ENCODE results near the gene ZNF799. TPM values are rescaled to one million over a fixed set of nuclear protein-coding genes. Genes with fewer than 3 reads are reported as not detected.
"Not testable (repeated sequence)": the region's sequence is repeated elsewhere in the genome, so short reads cannot be mapped to it uniquely, and the experiment has no call there.

ZNF799 gene
- total RNA-seq, 1 experiment from 2014 or later: 8.0 TPM

DNA sequence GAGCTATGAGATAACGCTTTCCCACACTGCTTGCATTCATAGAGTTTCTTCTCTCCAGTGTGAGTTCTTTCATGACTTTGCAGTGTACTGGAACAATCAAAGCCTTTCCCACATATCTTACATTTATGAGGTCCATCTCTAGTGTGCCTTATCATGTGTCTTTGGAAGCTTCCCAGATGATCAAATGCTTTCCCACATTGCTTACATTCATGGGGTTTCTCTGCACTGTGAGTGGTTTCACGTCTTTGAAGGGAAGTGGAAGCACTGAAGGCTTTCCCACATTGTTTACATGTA is 20.7 kb downstream of the ZNF799 start:
- DNase-seq: no peak
- Histone ChIP-seq H3K4me1 (no peaks in the 10 kb centered on the region), H3K36me3 (no peaks in the 10 kb centered on the region), H3K9me3 (replicated peaks) (peaks cover 18% of the 10 kb centered on the region), H3K27me3 (no peaks in the 10 kb centered on the region), H3K27ac (no peak overlapping the region), H3K4me3 (no peak overlapping the region)

GRCh38 chr19:12379732-12380443 is 21.2 kb downstream of the ZNF799 start:
- H3K36me3 ChIP-seq: no peaks in the 10 kb centered on the region
- no peak overlapping the region for H3K4me3 ChIP-seq
- H3K9me3 ChIP-seq (replicated peaks): peaks cover 18% of the 10 kb centered on the region
- no peaks in the 10 kb centered on the region for H3K4me1 ChIP-seq
- no peak overlapping the region for H3K27ac ChIP-seq
- DNase-seq: no peak
- no peaks in the 10 kb centered on the region for H3K27me3 ChIP-seq

GRCh38 chr19:12374026-12374425 is 27.0 kb downstream of the ZNF799 start:
- H3K9me3 ChIP-seq (replicated peaks): peaks cover 9% of the 10 kb centered on the region
- no peak for DNase-seq
- H3K36me3 ChIP-seq: no peaks in the 10 kb centered on the region
- H3K4me1 ChIP-seq: no peaks in the 10 kb centered on the region
- H3K27me3 ChIP-seq: no peaks in the 10 kb centered on the region
- no peak overlapping the region for H3K4me3 ChIP-seq
- no peak overlapping the region for H3K27ac ChIP-seq

DNA sequence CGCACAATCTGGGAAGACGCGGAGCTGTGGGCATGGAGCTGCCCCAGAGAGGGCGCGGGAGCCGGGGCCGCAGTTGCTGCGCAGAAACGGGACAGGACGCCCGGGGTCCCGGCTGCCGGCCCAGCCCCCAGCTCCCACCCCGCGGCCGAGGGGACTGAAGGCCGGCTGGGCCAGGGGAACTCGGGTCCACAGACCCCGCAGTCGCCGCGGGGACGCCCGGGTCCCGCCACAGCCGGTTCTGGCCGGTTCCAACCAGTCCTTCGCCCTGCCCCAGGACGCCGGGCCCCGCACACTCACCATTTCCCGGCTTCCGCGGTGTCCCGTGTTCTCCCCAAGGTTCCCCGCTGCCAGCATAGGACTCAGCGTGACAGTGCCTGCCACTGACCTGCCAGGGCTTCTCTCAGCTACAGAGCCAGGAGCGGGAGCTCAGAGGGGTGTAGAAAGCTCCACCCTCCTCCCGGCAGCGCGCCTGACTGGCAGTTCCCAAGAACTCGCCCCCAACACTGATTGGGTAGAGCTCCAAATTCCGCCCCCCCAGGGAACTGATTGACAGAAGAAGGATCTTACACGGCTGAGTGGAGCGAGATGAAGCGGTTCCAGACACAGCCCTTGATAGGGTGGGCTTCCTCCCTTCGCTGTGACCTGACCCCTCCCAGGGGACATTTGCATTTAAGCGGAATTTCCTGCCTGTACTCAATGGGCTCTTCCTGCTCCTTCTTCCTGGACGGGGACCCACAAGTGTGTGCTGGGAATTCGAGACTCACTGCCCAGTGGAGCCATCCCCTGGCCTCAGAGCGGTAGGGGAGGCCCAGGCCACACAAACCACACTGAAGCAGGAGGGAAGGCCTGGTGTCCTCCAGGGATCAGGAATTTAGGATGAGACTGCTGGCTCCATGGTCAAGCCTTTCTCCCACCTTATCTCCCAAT is 35.6 kb downstream of the ZNF799 start, which contains the start of gene ZNF442:
TSS of gene ZNF442 (minus strand) at position 448 of the 927 bp plus-strand sequence. CDS start 2,052 bp downstream, outside the sequence.
- Histone ChIP-seq H3K9me3 (replicated peaks) (no peaks in the 10 kb centered on the region), H3K27me3 (no peaks in the 10 kb centered on the region), H3K36me3 (no peaks in the 10 kb centered on the region), H3K4me3 (peak within 1 kb of the TSS; percentile 71), H3K4me1 (0 out of 2 replicates have a peak, but pooled peaks cover 3% of the 10 kb centered on the region), H3K27ac (peak within 1 kb of the TSS; percentile 42)
- peak; percentile 100 for DNase-seq

- Histone ChIP-seq H3K4me1 (0 out of 2 replicates have a peak, but pooled peaks cover 3% of the 10 kb centered on the region), H3K27ac (peak overlapping the region; percentile 42), H3K27me3 (no peaks in the 10 kb centered on the region), H3K36me3 (no peaks in the 10 kb centered on the region), H3K9me3 (replicated peaks) (no peaks in the 10 kb centered on the region), H3K4me3 (peak overlapping the region; percentile 71)
- peak; percentile 5 to 58 for DNase-seq
Observed at GRCh38 chr19:12364391-12365235, 36.5 kb downstream of the ZNF799 start.

GRCh38 chr19:12362236-12362635 is 38.8 kb downstream of the ZNF799 start:
- H3K36me3 ChIP-seq: not testable (repeated sequence)

GRCh38 chr19:12353375-12353774 is 47.7 kb downstream of the ZNF799 start:
- no peak overlapping the region for H3K27ac ChIP-seq
- H3K27me3 ChIP-seq: no peaks in the 10 kb centered on the region
- no peaks in the 10 kb centered on the region for H3K4me1 ChIP-seq
- peaks cover 28% of the 10 kb centered on the region for H3K36me3 ChIP-seq
- DNase-seq: no peak
- H3K4me3 ChIP-seq: no peak overlapping the region
- peaks cover 51% of the 10 kb centered on the region for H3K9me3 ChIP-seq (replicated peaks)

More at GRCh38 chr19:12362236-12362635, 38.8 kb downstream of the ZNF799 start:
- DNase-seq; H3K4me1 ChIP-seq; H3K4me3 ChIP-seq; H3K27me3 ChIP-seq; H3K9me3 ChIP-seq (replicated peaks); H3K27ac ChIP-seq: not testable (repeated sequence)

GRCh38 chr19:12350890-12351197 is 50.2 kb downstream of the ZNF799 start:
- Histone ChIP-seq H3K27ac (no peak overlapping the region), H3K4me1 (no peaks in the 10 kb centered on the region), H3K27me3 (no peaks in the 10 kb centered on the region), H3K4me3 (no peak overlapping the region), H3K9me3 (replicated peaks) (peaks cover 56% of the 10 kb centered on the region), H3K36me3 (peaks cover 28% of the 10 kb centered on the region)
- DNase-seq: no peak

DNA sequence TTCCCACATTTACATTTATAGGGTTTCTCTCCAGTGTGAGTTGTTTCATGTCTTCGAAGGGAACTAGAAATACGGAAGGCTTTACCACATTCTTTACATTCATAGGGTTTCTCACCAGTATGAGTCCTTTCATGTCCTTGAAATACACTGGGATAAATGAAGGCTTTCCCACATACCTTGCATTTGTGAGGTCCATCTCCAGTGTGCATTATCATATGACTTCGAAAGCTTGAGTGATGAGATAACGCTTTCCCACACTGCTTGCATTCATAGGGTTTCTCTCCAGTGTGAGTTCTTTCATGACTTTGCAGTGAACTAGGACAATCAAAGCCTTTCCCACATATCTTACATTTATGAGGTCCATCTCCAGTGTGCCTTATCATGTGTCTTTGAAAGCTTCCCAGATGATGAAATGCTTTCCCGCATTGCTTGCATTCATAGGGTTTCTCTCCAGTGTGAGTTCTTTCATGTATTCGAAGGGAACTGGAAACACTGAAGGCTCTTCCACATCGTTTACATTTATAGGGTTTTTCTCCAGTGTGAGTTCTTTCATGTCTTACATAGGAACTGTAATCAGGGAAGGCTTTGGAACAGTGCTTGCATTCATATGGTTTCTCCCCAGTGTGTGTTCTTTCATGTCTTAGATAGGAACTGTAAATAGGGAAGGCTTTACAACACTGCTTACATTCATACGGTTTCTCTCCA is 50.7 kb downstream of the ZNF799 start:
- Histone ChIP-seq H3K27ac (no peak overlapping the region), H3K9me3 (replicated peaks) (peaks cover 57% of the 10 kb centered on the region), H3K4me1 (no peaks in the 10 kb centered on the region), H3K36me3 (peaks cover 28% of the 10 kb centered on the region), H3K27me3 (no peaks in the 10 kb centered on the region), H3K4me3 (no peak overlapping the region)
- DNase-seq: no peak

GRCh38 chr19:12346896-12347295 is 54.2 kb downstream of the ZNF799 start:
- Histone ChIP-seq H3K4me3 (no peak overlapping the region), H3K9me3 (replicated peaks) (peaks cover 49% of the 10 kb centered on the region), H3K36me3 (peaks cover 28% of the 10 kb centered on the region), H3K27ac (no peak overlapping the region), H3K4me1 (no peaks in the 10 kb centered on the region), H3K27me3 (no peaks in the 10 kb centered on the region)
- DNase-seq: no peak

- Histone ChIP-seq H3K27ac (no peak overlapping the region), H3K36me3 (peaks cover 11% of the 10 kb centered on the region), H3K27me3 (no peaks in the 10 kb centered on the region), H3K4me1 (no peaks in the 10 kb centered on the region), H3K9me3 (replicated peaks) (peaks cover 38% of the 10 kb centered on the region), H3K4me3 (no peak overlapping the region)
- DNase-seq: no peak
Observed at GRCh38 chr19:12345197-12345596, 55.9 kb downstream of the ZNF799 start.

All from SJCRH30 (cell line).